K562 (cell line): ENCODE results near the gene CACNA1C. TPM values are rescaled to one million over a fixed set of nuclear protein-coding genes. Genes with fewer than 3 reads are reported as not detected.

Experiments
- ATAC-seq: fragments of 200-7000 bp; cut with Tn5 transposase; 3 replicates; pipeline ENCODE4 v1.9.1; 2020; ENCODE audit warnings: moderate library complexity
- BruUV-seq: library from RNA; stranded (reverse); fragments of 400-500 nt; replicated peaks from 2 replicates; lab custom pipeline; 2021; lab: Mats Ljungman, UMichigan
- CTCF ChIA-PET: fragments of 300-600 bp; formaldehyde crosslinking; extraction: SDS; loops from one replicate; lab custom pipeline; 2021; ENCODE audit warnings: low intra/inter-chr PET ratio; lab: Yijun Ruan, JAX
- POLR2A ChIA-PET: fragments of 300-600, 350-650 bp; sonication (Branson Sonifier 250); formaldehyde crosslinking; extraction: SDS; loops from one replicate; lab custom pipeline; 2021; ENCODE audit warnings: antibody characterized with exemption, inconsistent platforms; lab: Yijun Ruan, JAX
- DNase-seq, 4 experiments: peaks; one replicate each; pipeline versions ENCODE4 v3.0.0 to v3.0.0-alpha.2; 2011 to 2018; ENCODE audit warnings: low spot score in 3 of 4, mixed read lengths in 3 of 4; ENCODE audit errors: extremely low read depth in 1 of 4
- FAIRE-seq: peaks from 2 replicates; lab custom pipeline; 2011; peaks lifted over from hg19 to GRCh38; lab: Jason Lieb, UNC
- H2AFZ ChIP-seq: 2 replicates; pipeline ENCODE4 v1.6.0; 2011; ENCODE audit warnings: low read depth, low read length, control low read depth, inconsistent platforms
- H3K27ac ChIP-seq: fragments of 200-600 bp; 3 replicates; pipeline ENCODE4 v1.8.0; 2011; ENCODE audit warnings: low read depth, mild to moderate bottlenecking, control low read depth, inconsistent platforms, low read length, moderate library complexity, mixed read lengths; ENCODE audit errors: extremely low read depth
- H3K27me3 ChIP-seq, 2 experiments: fragments of 300-600 bp in 1 of 2; 2 replicates in 1 of 2; 3 replicates in 1 of 2; pipeline versions ENCODE4 v1.6.0 to v1.8.0; 2011; ENCODE audit warnings: inconsistent platforms in 2 of 2, low read length in 2 of 2, mild to moderate bottlenecking in 1 of 2, mixed read lengths in 1 of 2, moderate library complexity in 1 of 2; ENCODE audit not compliant: control insufficient read depth in 2 of 2, insufficient read depth in 2 of 2
- H3K36me3 ChIP-seq: fragments of 300-600 bp; 3 replicates; pipeline ENCODE4 v1.8.0; 2011; ENCODE audit warnings: mild to moderate bottlenecking, low read length, inconsistent platforms; ENCODE audit not compliant: control insufficient read depth, insufficient read depth
- H3K4me1 ChIP-seq, 2 experiments: fragments of 200-600 bp in 1 of 2; replicated peaks in 1 of 2; 2 replicates in 1 of 2; 3 replicates in 1 of 2; pipeline versions ENCODE4 v1.5.1 to v1.8.0; 2011; ENCODE audit warnings: inconsistent platforms in 2 of 2, low read length in 2 of 2, mild to moderate bottlenecking in 1 of 2, mixed read lengths in 1 of 2, moderate library complexity in 1 of 2; ENCODE audit not compliant: control insufficient read depth in 2 of 2, insufficient read depth in 2 of 2
- H3K4me2 ChIP-seq: 2 replicates; pipeline ENCODE4 v1.6.1; 2011; ENCODE audit warnings: low read length, control low read depth, inconsistent platforms, mixed read lengths; ENCODE audit not compliant: insufficient read depth
- H3K4me3 ChIP-seq: fragments of 200-600 bp; sonication (generic), shearing (Covaris generic); 2 replicates; pipeline ENCODE4 v1.5.1; 2016; ENCODE audit warnings: control low read depth, inconsistent platforms
- H3K79me2 ChIP-seq: fragments of 200-600 bp; 3 replicates; pipeline ENCODE4 v1.8.0; 2011; ENCODE audit warnings: low read length, inconsistent platforms; ENCODE audit not compliant: control insufficient read depth, insufficient read depth
- H3K9ac ChIP-seq, 2 experiments: 2 replicates each; pipeline versions ENCODE4 v1.6.0 to v1.6.1; 2011; ENCODE audit warnings: low read depth in 2 of 2, low read length in 2 of 2, control low read depth in 1 of 2, inconsistent platforms in 1 of 2, mild to moderate bottlenecking in 1 of 2, mixed read lengths in 1 of 2; ENCODE audit not compliant: insufficient read depth in 1 of 2
- H3K9me1 ChIP-seq: one replicate; pipeline ENCODE4 v1.6.0; 2011; ENCODE audit warnings: inconsistent platforms, mild to moderate bottlenecking, low read length, moderate library complexity; ENCODE audit not compliant: control insufficient read depth, insufficient read depth
- H3K9me3 ChIP-seq: replicated peaks from 2 replicates; pipeline ENCODE4 v1.5.1; 2011; ENCODE audit warnings: low read depth, low read length, inconsistent platforms; ENCODE audit not compliant: control insufficient read depth, insufficient read depth
- H4K20me1 ChIP-seq: replicated peaks from 2 replicates; pipeline ENCODE4 v1.6.1; 2011; ENCODE audit warnings: low read length, inconsistent platforms, mixed read lengths; ENCODE audit not compliant: control insufficient read depth, insufficient read depth
- CHD7 ChIP-seq: fragments of 200-600 bp; sonication (generic); IDR thresholded peaks from one replicate; pipeline ENCODE4 v1.6.1; 2012; ENCODE audit warnings: mild to moderate bottlenecking, low read depth, low read length, inconsistent platforms
- KDM5B ChIP-seq: fragments of 200-600 bp; sonication (generic); IDR thresholded peaks from 2 replicates; pipeline ENCODE4 v1.6.1; 2012; ENCODE audit warnings: low read depth, mild to moderate bottlenecking, moderate library complexity, low read length, control low read depth, inconsistent platforms; ENCODE audit not compliant: insufficient replicate concordance
- MLLT1 ChIP-seq, 2 experiments: fragments of 450-650 bp; IDR thresholded peaks; 2 replicates each; pipeline ENCODE4 v1.6.1; 2016
- POLR3A ChIP-seq: IDR thresholded peaks from 2 replicates; pipeline ENCODE4 v1.6.1; 2011; ENCODE audit warnings: borderline replicate concordance, mild to moderate bottlenecking, moderate library complexity; ENCODE audit not compliant: insufficient read length, insufficient read depth; ENCODE audit errors: extremely low read depth
- SP2 ChIP-seq: IDR thresholded peaks from 2 replicates; pipeline ENCODE4 v1.6.1; 2011; ENCODE audit warnings: mild to moderate bottlenecking, low read depth, low read length, moderate library complexity; ENCODE audit not compliant: poor library complexity, severe bottlenecking; ENCODE audit errors: extremely low read depth
- ZKSCAN3 ChIP-seq: fragments of 250-450 bp; sonication (Bioruptor Pico); IDR thresholded peaks from 2 replicates; pipeline ENCODE4 v1.4.0; 2020
- WGBS: fragments of 100-300 bp; shearing (Covaris generic); methylation state at CpG from one replicate; pipeline ENCODE4 v1.1.6; 2016; ENCODE audit warnings: low coverage, mixed read lengths; ENCODE audit not compliant: insufficient coverage; ENCODE audit errors: missing lambda C conversion rate; 5-methylcytosine and 5-hydroxymethylcytosine counted together
- in situ Hi-C: fragments of 300-500 bp; cut with MboI; formaldehyde crosslinking; loops from 4 replicates; pipeline ENCODE4 v1.15.0; 2018; ENCODE audit warnings: inconsistent platforms, mixed read lengths
- intact Hi-C: fragments of 100-400 bp; cut with micrococcal nuclease; formaldehyde crosslinking; loops from 2 replicates; pipeline ENCODE4 v1.14.2; 2022
- polyA plus RNA-seq, 8 experiments: library from polyadenylated mRNA; depleted of rRNA in 4 of 8; stranded (reverse) in 5 of 8; unstranded in 3 of 8; fragments of >200 nt; fragmentation: Nextera tagmentation in 2 of 8; fragmentation: Illumina TruSeq in 1 of 8; extraction: Ambion mirVana in 2 of 8; extraction: Trizol in 1 of 8; gene quantifications; 2 replicates each; pipeline versions ENCODE4 v1.2.1 to v1.2.3, GENCODE V29; 2011 to 2014; ENCODE audit warnings: inconsistent platforms in 1 of 8, missing spikeins in 1 of 8
- total RNA-seq, 7 experiments: library from RNA; depleted of rRNA in 6 of 7; stranded (reverse); fragments of >200 nt in 6 of 7; fragmentation: Illumina TruSeq in 2 of 7; extraction: Trizol in 2 of 7; gene quantifications; 2 replicates each; pipeline versions ENCODE4 v1.2.1 to v1.2.3, GENCODE V29; 2011 to 2021; ENCODE audit warnings: low replicate concordance in 1 of 7

CACNA1C gene
- total and polyA plus RNA-seq, 9 of the 15 experiments (the other 6 are each of a cell fraction or from before 2014, with no cell fraction given) = not detected

- intact Hi-C loops (no loop called here), in situ Hi-C loops (no loop called here)
- no peaks in the 10 kb centered on the region for H3K36me3 ChIP-seq
- WGBS = 0% methylated on average over 4 of the region's 4 CpGs
- DNase-seq = no peak
- ChIA-PET CTCF (no interaction called here), POLR2A (no interaction called here)
- H3K4me1 ChIP-seq = no peaks in the 10 kb centered on the region
- H3K9ac ChIP-seq = no peak overlapping the region
- H3K79me2 ChIP-seq = no peaks in the 10 kb centered on the region
- no peak overlapping the region for H3K27ac ChIP-seq
- H3K9me3 ChIP-seq = no peaks in the 10 kb centered on the region
- H3K4me3 ChIP-seq = no peak overlapping the region
- H3K9me1 ChIP-seq = no peaks in the 10 kb centered on the region
- H3K4me2 ChIP-seq = no peak overlapping the region
- no peaks in the 10 kb centered on the region for H4K20me1 ChIP-seq
- H3K27me3 ChIP-seq = peaks cover 0 to 10% of the 10 kb centered on the region in 2 experiments; a peak in 3 of 5 replicates
- no peak for FAIRE-seq
- BruUV-seq = no TSS peak
- H2AFZ ChIP-seq = no peak overlapping the region
- ATAC-seq = no peak
- TF ChIP-seq SP2 = no peak
- no peak for TF ChIP-seq MLLT1 (IDR thresholded peaks at IDR 0.05)
- no peak for TF ChIP-seq POLR3A
- TF ChIP-seq CHD7 = no peak
- TF ChIP-seq ZKSCAN3 (CRISPR knock-in tag) = no peak
- TF ChIP-seq KDM5B = no peak
Measured at GRCh38 chr12:2084553-2085296, 31.9 kb downstream of the CACNA1C start.
